Smooth muscle cell (in vitro differentiated cells): ENCODE measurements around the gene ZPLD1. TPM values are rescaled to one million over a fixed set of nuclear protein-coding genes. Genes with fewer than 3 reads are reported as not detected.

ENCODE experiments used
- DNase-seq: peaks from one replicate; lab custom pipeline; 2025; ENCODE audit not compliant: unreplicated experiment; lab: John Stamatoyannopoulos, UW
- H2AFZ ChIP-seq: fragments of 200-600 bp; sonication (generic); 2 replicates; pipeline ENCODE4 v1.6.0; 2016; ENCODE audit warnings: antibody characterized with exemption, low read depth, mild to moderate bottlenecking
- H3F3A ChIP-seq: fragments of 200-600 bp; sonication (generic); 2 replicates; pipeline ENCODE4 v1.6.0; 2017; ENCODE audit warnings: antibody characterized with exemption, low read depth
- H3K27ac ChIP-seq: fragments of 200-600 bp; sonication (generic); 2 replicates; pipeline ENCODE4 v1.5.1; 2016; ENCODE audit warnings: low read depth, mild to moderate bottlenecking
- H3K27me3 ChIP-seq: fragments of 200-600 bp; sonication (generic); 2 replicates; pipeline ENCODE4 v1.6.1; 2016; ENCODE audit warnings: low read depth, mild to moderate bottlenecking
- H3K36me3 ChIP-seq: fragments of 200-600 bp; sonication (generic); 2 replicates; pipeline ENCODE4 v1.5.1; 2016; ENCODE audit warnings: low read depth
- H3K4me1 ChIP-seq: fragments of 200-600 bp; sonication (generic); 2 replicates; pipeline ENCODE4 v1.5.1; 2016; ENCODE audit warnings: low read depth
- H3K4me2 ChIP-seq: fragments of 200-600 bp; sonication (generic); 2 replicates; pipeline ENCODE4 v1.6.0; 2016; ENCODE audit warnings: mild to moderate bottlenecking
- H3K4me3 ChIP-seq: fragments of 200-600 bp; sonication (generic); 2 replicates; pipeline ENCODE4 v1.5.1; 2016; ENCODE audit warnings: mild to moderate bottlenecking
- H3K79me2 ChIP-seq: fragments of 200-600 bp; sonication (generic); 2 replicates; pipeline ENCODE4 v1.6.0; 2016; ENCODE audit warnings: low read depth, mild to moderate bottlenecking
- H3K9ac ChIP-seq: fragments of 200-600 bp; sonication (generic); 2 replicates; pipeline ENCODE4 v1.6.0; 2016; ENCODE audit warnings: low read depth
- H3K9me3 ChIP-seq: fragments of 200-600 bp; sonication (generic); replicated peaks from 2 replicates; pipeline ENCODE4 v1.5.1; 2016; ENCODE audit warnings: low read depth
- H4K20me1 ChIP-seq: fragments of 200-600 bp; sonication (generic); 2 replicates; pipeline ENCODE4 v1.6.0; 2016; ENCODE audit warnings: low read depth
- CTCF ChIP-seq: fragments of 200-600 bp; sonication (generic); IDR thresholded peaks from 2 replicates; pipeline ENCODE4 v1.5.1; 2017; ENCODE audit warnings: borderline replicate concordance, mild to moderate bottlenecking, antibody characterized with exemption; ENCODE audit not compliant: insufficient read depth, poor library complexity, severe bottlenecking
- WGBS: methylation state at CpG from one replicate; pipeline ENCODE4 v1.1.7; 2016; ENCODE audit warnings: low lambda C conversion rate; 5-methylcytosine and 5-hydroxymethylcytosine counted together
- polyA plus RNA-seq: library from polyadenylated mRNA; unstranded; fragments of >200 nt; fragmentation: Nextera tagmentation; extraction: Ambion mirVana; gene quantifications from 2 replicates; pipeline ENCODE4 v1.2.1, GENCODE V29; 2016
- total RNA-seq: library from RNA; depleted of rRNA; stranded (reverse); fragments of >200 nt; gene quantifications from 2 replicates; pipeline ENCODE4 v1.2.3, GENCODE V29; 2014

The ZPLD1 gene
- total and polyA plus RNA-seq, 2 experiments from 2014 or later = 0.22 TPM; not detected in 1

GRCh38 chr3:102473648-102474047 is 38.8 kb downstream of the ZPLD1 start:
- no peaks in the 10 kb centered on the region for H3F3A ChIP-seq
- no peaks in the 10 kb centered on the region for H4K20me1 ChIP-seq
- TF ChIP-seq CTCF = no peak

GRCh38 chr3:102474207-102474606 is 39.4 kb downstream of the ZPLD1 start:
- Histone ChIP-seq H3K4me1 (no peaks in the 10 kb centered on the region), H3F3A (no peaks in the 10 kb centered on the region), H4K20me1 (no peaks in the 10 kb centered on the region), H3K27ac (no peak overlapping the region), H3K4me3 (no peak overlapping the region), H2AFZ (no peak overlapping the region), H3K9ac (no peak overlapping the region), H3K79me2 (no peaks in the 10 kb centered on the region), H3K4me2 (no peak overlapping the region), H3K36me3 (no peaks in the 10 kb centered on the region), H3K27me3 (peaks cover 5% of the 10 kb centered on the region), H3K9me3 (no peaks in the 10 kb centered on the region)
- WGBS = 91% methylated on average over 6 of the region's 6 CpGs
- DNase-seq = no peak
- no peak for TF ChIP-seq CTCF

More at GRCh38 chr3:102473648-102474047, 38.8 kb downstream of the ZPLD1 start:
- H3K9me3 ChIP-seq = no peaks in the 10 kb centered on the region
- H2AFZ ChIP-seq = no peak overlapping the region
- no peaks in the 10 kb centered on the region for H3K36me3 ChIP-seq
- H3K27me3 ChIP-seq = peaks cover 5% of the 10 kb centered on the region
- no peak overlapping the region for H3K27ac ChIP-seq
- H3K4me2 ChIP-seq = no peak overlapping the region
- no peak overlapping the region for H3K9ac ChIP-seq
- H3K4me3 ChIP-seq = no peak overlapping the region
- DNase-seq = no peak
- H3K4me1 ChIP-seq = no peaks in the 10 kb centered on the region
- H3K79me2 ChIP-seq = no peaks in the 10 kb centered on the region

GRCh38 chr3:102476198-102476597 is 41.4 kb downstream of the ZPLD1 start:
- Histone ChIP-seq H3K27ac (no peak overlapping the region), H3K9me3 (no peaks in the 10 kb centered on the region), H3K79me2 (no peaks in the 10 kb centered on the region), H4K20me1 (no peaks in the 10 kb centered on the region), H3K36me3 (no peaks in the 10 kb centered on the region), H2AFZ (no peak overlapping the region), H3K4me2 (no peak overlapping the region), H3K4me1 (peaks cover 4% of the 10 kb centered on the region), H3K4me3 (no peak overlapping the region), H3K9ac (no peak overlapping the region), H3F3A (no peaks in the 10 kb centered on the region), H3K27me3 (peaks cover 5% of the 10 kb centered on the region)
- no peak for DNase-seq
- WGBS = 92% methylated on average over 4 of the region's 4 CpGs
- no peak for TF ChIP-seq CTCF

- H3K9me3 ChIP-seq = no peaks in the 10 kb centered on the region
- no peak for TF ChIP-seq CTCF
- peaks cover 4% of the 10 kb centered on the region for H3K4me1 ChIP-seq
- no peak overlapping the region for H3K27ac ChIP-seq
- WGBS = 93% methylated on average over 1 of the region's 1 CpG
- no peak overlapping the region for H3K4me3 ChIP-seq
- no peaks in the 10 kb centered on the region for H3K36me3 ChIP-seq
- H3F3A ChIP-seq = no peaks in the 10 kb centered on the region
- DNase-seq = no peak
- no peak overlapping the region for H3K9ac ChIP-seq
- H3K4me2 ChIP-seq = no peak overlapping the region
- no peak overlapping the region for H2AFZ ChIP-seq
- peaks cover 5% of the 10 kb centered on the region for H3K27me3 ChIP-seq
- no peaks in the 10 kb centered on the region for H3K79me2 ChIP-seq
- no peaks in the 10 kb centered on the region for H4K20me1 ChIP-seq
Measured at GRCh38 chr3:102478160-102478559, 43.3 kb downstream of the ZPLD1 start.
